ENCODE measurements around the gene GALNT8.

GALNT8 gene

DNA sequence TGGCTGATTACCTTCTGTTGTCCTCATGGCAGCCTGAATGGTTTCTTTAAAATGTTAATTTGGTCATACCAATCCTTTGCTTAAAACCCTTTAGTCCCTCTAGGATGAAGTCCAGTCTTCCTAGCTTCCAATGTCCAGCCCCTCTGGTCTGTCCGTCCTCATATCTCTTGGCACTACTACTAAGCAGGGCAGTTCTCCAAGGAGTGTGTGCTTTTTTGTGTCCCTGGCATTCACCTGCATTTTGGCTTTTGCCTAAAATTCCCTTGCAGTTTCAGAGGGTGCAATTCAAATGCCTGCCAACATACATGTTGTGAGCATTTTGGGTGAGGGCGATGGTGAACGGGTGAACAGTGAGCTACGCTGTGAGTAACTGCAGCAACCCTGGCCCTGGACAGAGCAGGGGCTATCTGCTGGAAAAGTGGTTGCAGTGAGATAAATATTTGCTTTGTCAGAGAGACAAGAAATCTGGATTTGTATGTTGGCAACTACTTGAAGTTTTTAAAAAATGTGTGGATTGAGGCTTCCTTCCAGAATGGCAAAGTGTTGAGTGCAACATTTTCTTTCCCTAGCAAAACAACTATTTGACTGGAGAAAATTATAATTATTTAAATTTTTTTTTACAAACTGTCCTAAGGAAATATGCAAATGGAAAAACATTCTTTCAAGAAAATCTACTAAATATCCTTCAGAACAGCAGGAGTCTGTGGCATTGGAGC, 14.6 kb downstream of the GALNT8 start:
- no peak for DNase-seq
- no peak overlapping the region for H3K23ac ChIP-seq (ENCODE audit: low read length)
- no peak overlapping the region for H2BK5ac ChIP-seq (ENCODE audit: low read length)
- H3K36me3 ChIP-seq (ENCODE audit: control insufficient read depth, insufficient read depth, low read length) = no peaks in the 10 kb centered on the region
- H3K4ac ChIP-seq (ENCODE audit: low read depth, low read length) = no peak overlapping the region
- no peak overlapping the region for H4K5ac ChIP-seq (ENCODE audit: low read length)
- H3K79me2 ChIP-seq (ENCODE audit: control insufficient read depth, insufficient read depth, low read length) = no peaks in the 10 kb centered on the region
- no peak overlapping the region for H2BK15ac ChIP-seq (replicated peaks; ENCODE audit: low read depth)
- no peak overlapping the region for H3K27ac ChIP-seq (ENCODE audit: low read depth, low read length)
- no peak overlapping the region for H3K4me2 ChIP-seq (ENCODE audit: low read length)
- no CpG with 5 or more reads among the region's 4 CpGs for WGBS (ENCODE audit: extremely low coverage, insufficient coverage, low lambda C conversion rate)
- H3K27me3 ChIP-seq (ENCODE audit: insufficient read depth, low read length, poor library complexity) = no peaks in the 10 kb centered on the region
- H3K9ac ChIP-seq (ENCODE audit: low read length) = no peak overlapping the region
- no peaks in the 10 kb centered on the region for H3K4me1 ChIP-seq (ENCODE audit: control insufficient read depth, low read depth, low read length)
- no peak overlapping the region for H3K18ac ChIP-seq (ENCODE audit: low read length)
- no peaks in the 10 kb centered on the region for H3K79me1 ChIP-seq (ENCODE audit: low read length)
- no peak overlapping the region for H2AK5ac ChIP-seq (ENCODE audit: low read length)
- no peak overlapping the region for H3K4me3 ChIP-seq (ENCODE audit: low read length)
- no peak overlapping the region for H3K56ac ChIP-seq (ENCODE audit: low read length)
- H4K8ac ChIP-seq (ENCODE audit: low read depth, low read length) = no peak overlapping the region
- no peak overlapping the region for H2BK120ac ChIP-seq (ENCODE audit: low read depth, low read length)

DNA sequence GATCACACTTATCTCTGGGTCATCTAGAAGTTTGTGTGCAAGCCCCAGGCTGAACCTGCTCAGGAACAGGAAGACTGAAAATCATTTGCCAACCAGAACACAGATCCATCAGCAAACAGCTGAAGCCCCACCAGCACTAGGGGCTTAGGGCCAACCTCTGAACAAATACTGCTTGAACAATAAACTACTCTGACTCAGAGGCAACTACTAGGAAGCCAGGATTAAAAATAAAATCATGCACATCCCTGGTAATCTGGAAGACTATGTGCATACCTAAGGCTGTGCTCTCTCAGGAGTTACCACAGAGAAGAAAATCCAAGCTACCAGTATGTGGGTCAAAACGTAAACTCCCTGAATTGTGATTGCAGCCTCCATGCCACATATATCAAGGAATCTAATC, 15.9 kb downstream of the GALNT8 start:
- Histone ChIP-seq H3K9ac (ENCODE audit: low read length) (no peak overlapping the region), H3K27me3 (ENCODE audit: insufficient read depth, low read length, poor library complexity) (no peaks in the 10 kb centered on the region), H3K79me2 (ENCODE audit: control insufficient read depth, insufficient read depth, low read length) (no peaks in the 10 kb centered on the region), H3K4me2 (ENCODE audit: low read length) (no peak overlapping the region), H3K56ac (ENCODE audit: low read length) (no peak overlapping the region), H2BK15ac (replicated peaks; ENCODE audit: low read depth) (no peak overlapping the region), H2BK120ac (ENCODE audit: low read depth, low read length) (no peak overlapping the region), H2AK5ac (ENCODE audit: low read length) (no peak overlapping the region), H3K4me3 (ENCODE audit: low read length) (no peak overlapping the region), H3K79me1 (ENCODE audit: low read length) (no peaks in the 10 kb centered on the region), H3K18ac (ENCODE audit: low read length) (no peak overlapping the region), H3K36me3 (ENCODE audit: control insufficient read depth, insufficient read depth, low read length) (no peaks in the 10 kb centered on the region), H3K4ac (ENCODE audit: low read depth, low read length) (no peak overlapping the region), H3K23ac (ENCODE audit: low read length) (no peak overlapping the region), H3K27ac (ENCODE audit: low read depth, low read length) (no peak overlapping the region), H4K8ac (ENCODE audit: low read depth, low read length) (no peak overlapping the region), H2BK5ac (ENCODE audit: low read length) (no peak overlapping the region), H4K5ac (ENCODE audit: low read length) (no peak overlapping the region), H3K4me1 (ENCODE audit: control insufficient read depth, low read depth, low read length) (no peaks in the 10 kb centered on the region)
- DNase-seq = no peak
- no CpG with 5 or more reads among the region's 1 CpG for WGBS (ENCODE audit: extremely low coverage, insufficient coverage, low lambda C conversion rate)

DNA sequence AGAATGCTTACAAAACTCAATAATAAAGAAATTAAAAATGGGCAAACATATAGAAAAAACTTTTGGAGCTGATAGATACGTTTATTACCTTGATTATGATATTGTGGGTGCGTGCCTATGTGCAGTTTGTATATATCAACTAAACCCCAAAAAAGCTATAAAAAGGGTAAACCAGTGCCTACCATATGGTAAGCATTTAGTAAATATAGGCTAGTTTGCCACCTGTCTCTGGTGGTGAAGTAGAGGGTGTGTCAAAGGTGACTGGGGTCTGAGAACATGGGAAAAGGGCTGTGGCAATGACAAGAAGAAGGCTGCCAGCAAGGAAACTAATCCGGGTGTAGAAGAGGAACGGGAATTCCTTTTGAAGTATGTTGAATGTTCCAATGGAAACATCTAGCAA, 18.3 kb downstream of the GALNT8 start:
- Histone ChIP-seq H4K8ac (ENCODE audit: low read depth, low read length) (no peak overlapping the region), H3K18ac (ENCODE audit: low read length) (no peak overlapping the region), H2AK5ac (ENCODE audit: low read length) (no peak overlapping the region), H3K4me1 (ENCODE audit: control insufficient read depth, low read depth, low read length) (no peaks in the 10 kb centered on the region), H3K4me3 (ENCODE audit: low read length) (no peak overlapping the region), H3K36me3 (ENCODE audit: control insufficient read depth, insufficient read depth, low read length) (no peaks in the 10 kb centered on the region), H3K56ac (ENCODE audit: low read length) (no peak overlapping the region), H3K9ac (ENCODE audit: low read length) (no peak overlapping the region), H3K27me3 (ENCODE audit: insufficient read depth, low read length, poor library complexity) (no peaks in the 10 kb centered on the region), H4K5ac (ENCODE audit: low read length) (no peak overlapping the region), H3K79me2 (ENCODE audit: control insufficient read depth, insufficient read depth, low read length) (no peaks in the 10 kb centered on the region), H3K4me2 (ENCODE audit: low read length) (no peak overlapping the region), H3K27ac (ENCODE audit: low read depth, low read length) (no peak overlapping the region), H3K23ac (ENCODE audit: low read length) (no peak overlapping the region), H2BK120ac (ENCODE audit: low read depth, low read length) (no peak overlapping the region), H2BK15ac (replicated peaks; ENCODE audit: low read depth) (no peak overlapping the region), H2BK5ac (ENCODE audit: low read length) (no peak overlapping the region), H3K4ac (ENCODE audit: low read depth, low read length) (no peak overlapping the region), H3K79me1 (ENCODE audit: low read length) (no peaks in the 10 kb centered on the region)
- no peak for DNase-seq
- WGBS (ENCODE audit: extremely low coverage, insufficient coverage, low lambda C conversion rate) = no CpG with 5 or more reads among the region's 4 CpGs

DNA sequence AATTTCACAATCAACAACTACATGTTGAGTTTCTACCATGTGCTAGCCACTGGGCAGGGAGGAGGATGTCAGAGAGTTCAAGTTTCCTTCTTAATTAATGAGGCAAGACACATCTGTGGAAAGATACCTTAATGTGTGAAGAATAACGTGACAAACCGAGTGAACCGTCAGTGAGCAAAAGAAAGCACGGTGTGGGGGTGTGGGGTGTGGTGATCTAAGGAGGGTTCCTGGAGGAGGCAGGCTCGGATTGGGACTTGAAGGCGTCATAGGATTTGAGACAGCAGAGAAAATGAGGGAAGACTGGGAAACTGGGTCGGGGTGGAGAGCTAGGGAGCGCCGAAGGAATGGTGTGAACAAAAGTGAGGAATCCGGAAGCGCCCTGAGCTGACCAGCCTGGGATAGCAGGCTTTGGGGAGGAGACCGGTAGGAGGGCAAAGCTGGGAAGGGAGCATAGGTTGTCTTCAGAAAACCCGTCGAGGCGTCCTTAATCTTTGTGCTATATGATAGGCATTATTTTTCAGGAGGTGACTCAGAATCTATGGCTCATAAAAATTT, 22.3 kb downstream of the GALNT8 start:
- H3K79me1 ChIP-seq (ENCODE audit: low read length) = no peaks in the 10 kb centered on the region
- H3K4me1 ChIP-seq (ENCODE audit: control insufficient read depth, low read depth, low read length) = no peaks in the 10 kb centered on the region
- H3K23ac ChIP-seq (ENCODE audit: low read length) = no peak overlapping the region
- no peak overlapping the region for H3K4me3 ChIP-seq (ENCODE audit: low read length)
- H4K5ac ChIP-seq (ENCODE audit: low read length) = no peak overlapping the region
- no peak overlapping the region for H3K9ac ChIP-seq (ENCODE audit: low read length)
- H2BK15ac ChIP-seq (replicated peaks; ENCODE audit: low read depth) = no peak overlapping the region
- no peak overlapping the region for H3K4ac ChIP-seq (ENCODE audit: low read depth, low read length)
- no peak overlapping the region for H3K4me2 ChIP-seq (ENCODE audit: low read length)
- H2AK5ac ChIP-seq (ENCODE audit: low read length) = no peak overlapping the region
- no peak overlapping the region for H2BK120ac ChIP-seq (ENCODE audit: low read depth, low read length)
- no peaks in the 10 kb centered on the region for H3K27me3 ChIP-seq (ENCODE audit: insufficient read depth, low read length, poor library complexity)
- H2BK5ac ChIP-seq (ENCODE audit: low read length) = no peak overlapping the region
- WGBS (ENCODE audit: extremely low coverage, insufficient coverage, low lambda C conversion rate) = no CpG with 5 or more reads among the region's 15 CpGs
- no peak overlapping the region for H3K56ac ChIP-seq (ENCODE audit: low read length)
- H3K18ac ChIP-seq (ENCODE audit: low read length) = no peak overlapping the region
- H3K79me2 ChIP-seq (ENCODE audit: control insufficient read depth, insufficient read depth, low read length) = no peaks in the 10 kb centered on the region
- no peaks in the 10 kb centered on the region for H3K36me3 ChIP-seq (ENCODE audit: control insufficient read depth, insufficient read depth, low read length)
- H4K8ac ChIP-seq (ENCODE audit: low read depth, low read length) = no peak overlapping the region
- peak; percentile 72 for DNase-seq
- H3K27ac ChIP-seq (ENCODE audit: low read depth, low read length) = no peak overlapping the region

DNA sequence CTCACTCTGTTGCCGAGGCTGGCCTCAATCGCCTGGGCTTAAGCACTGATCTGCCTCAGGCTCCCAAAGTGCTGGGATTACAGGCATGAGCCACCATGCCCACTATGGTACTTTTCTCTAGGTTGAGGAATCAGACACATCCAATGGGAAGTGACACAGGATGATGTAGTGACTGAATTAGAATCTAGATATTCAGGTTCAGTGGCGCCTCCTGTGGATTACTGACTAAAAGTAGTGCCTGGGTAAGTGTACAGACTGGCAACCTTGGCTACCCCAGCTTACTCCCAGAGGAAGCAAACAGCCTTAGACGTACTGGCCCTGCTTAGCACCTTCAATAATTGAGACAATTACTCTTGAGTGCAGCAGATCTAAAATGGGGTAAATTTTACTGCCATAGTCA, 22.8 kb downstream of the GALNT8 start:
- H3K27me3 ChIP-seq (ENCODE audit: insufficient read depth, low read length, poor library complexity) = no peaks in the 10 kb centered on the region
- H4K8ac ChIP-seq (ENCODE audit: low read depth, low read length) = no peak overlapping the region
- DNase-seq = peak; percentile 60
- WGBS (ENCODE audit: extremely low coverage, insufficient coverage, low lambda C conversion rate) = no CpG with 5 or more reads among the region's 4 CpGs
- no peak overlapping the region for H3K4ac ChIP-seq (ENCODE audit: low read depth, low read length)
- no peak overlapping the region for H3K4me3 ChIP-seq (ENCODE audit: low read length)
- no peak overlapping the region for H2BK5ac ChIP-seq (ENCODE audit: low read length)
- H3K9ac ChIP-seq (ENCODE audit: low read length) = no peak overlapping the region
- no peaks in the 10 kb centered on the region for H3K79me2 ChIP-seq (ENCODE audit: control insufficient read depth, insufficient read depth, low read length)
- H4K5ac ChIP-seq (ENCODE audit: low read length) = no peak overlapping the region
- no peaks in the 10 kb centered on the region for H3K79me1 ChIP-seq (ENCODE audit: low read length)
- H3K27ac ChIP-seq (ENCODE audit: low read depth, low read length) = no peak overlapping the region
- H2BK15ac ChIP-seq (replicated peaks; ENCODE audit: low read depth) = no peak overlapping the region
- no peaks in the 10 kb centered on the region for H3K4me1 ChIP-seq (ENCODE audit: control insufficient read depth, low read depth, low read length)
- H3K4me2 ChIP-seq (ENCODE audit: low read length) = no peak overlapping the region
- H3K36me3 ChIP-seq (ENCODE audit: control insufficient read depth, insufficient read depth, low read length) = no peaks in the 10 kb centered on the region
- no peak overlapping the region for H3K18ac ChIP-seq (ENCODE audit: low read length)
- no peak overlapping the region for H2BK120ac ChIP-seq (ENCODE audit: low read depth, low read length)
- no peak overlapping the region for H3K23ac ChIP-seq (ENCODE audit: low read length)
- H2AK5ac ChIP-seq (ENCODE audit: low read length) = no peak overlapping the region
- H3K56ac ChIP-seq (ENCODE audit: low read length) = no peak overlapping the region

DNA sequence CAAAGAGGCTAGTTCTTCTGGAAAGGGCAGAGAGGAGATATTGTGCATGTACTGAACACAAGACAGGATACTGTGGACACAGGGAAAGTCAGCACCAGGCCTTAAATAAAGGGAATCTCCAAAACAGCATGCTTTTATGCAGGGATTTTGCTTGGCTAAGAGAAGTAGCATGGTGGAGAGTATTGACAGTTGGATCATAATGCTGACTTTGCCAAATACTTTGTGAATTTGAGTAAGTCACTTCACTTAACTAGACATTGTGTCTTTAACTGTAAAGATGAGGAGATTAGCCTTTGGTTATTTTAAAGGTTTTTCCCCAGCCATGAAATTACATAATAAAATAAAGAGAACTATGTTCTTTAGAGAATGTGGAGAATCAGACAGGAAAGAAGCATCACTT, 24.5 kb downstream of the GALNT8 start:
- Histone ChIP-seq H2BK120ac (ENCODE audit: low read depth, low read length) (no peak overlapping the region), H3K79me2 (ENCODE audit: control insufficient read depth, insufficient read depth, low read length) (no peaks in the 10 kb centered on the region), H2BK15ac (replicated peaks; ENCODE audit: low read depth) (no peak overlapping the region), H3K18ac (ENCODE audit: low read length) (no peak overlapping the region), H3K36me3 (ENCODE audit: control insufficient read depth, insufficient read depth, low read length) (no peaks in the 10 kb centered on the region), H3K23ac (ENCODE audit: low read length) (no peak overlapping the region), H3K4ac (ENCODE audit: low read depth, low read length) (no peak overlapping the region), H4K5ac (ENCODE audit: low read length) (no peak overlapping the region), H2AK5ac (ENCODE audit: low read length) (no peak overlapping the region), H3K4me1 (ENCODE audit: control insufficient read depth, low read depth, low read length) (no peaks in the 10 kb centered on the region), H4K8ac (ENCODE audit: low read depth, low read length) (no peak overlapping the region), H3K56ac (ENCODE audit: low read length) (no peak overlapping the region), H3K27me3 (ENCODE audit: insufficient read depth, low read length, poor library complexity) (no peaks in the 10 kb centered on the region), H3K79me1 (ENCODE audit: low read length) (no peaks in the 10 kb centered on the region), H3K4me2 (ENCODE audit: low read length) (no peak overlapping the region), H3K9ac (ENCODE audit: low read length) (no peak overlapping the region), H2BK5ac (ENCODE audit: low read length) (no peak overlapping the region), H3K4me3 (ENCODE audit: low read length) (no peak overlapping the region), H3K27ac (ENCODE audit: low read depth, low read length) (no peak overlapping the region)
- no peak for DNase-seq

Data from mesendoderm (in vitro differentiated cells).